Stimulated activated CD4-positive, alpha-beta T cell treated with anti-CD3 and anti-CD28 coated beads, Interleukin-4, amount 100 ng/mL, for 48 hours (primary cell): ENCODE data around the gene CRYGN.
A peak's percentile ranks its signal among the peaks of the same experiment; 100 is the strongest.

ENCODE experiments used
- DNase-seq, 2 donors: peaks; one replicate each; pipeline ENCODE4 v3.0.0-alpha.2; 2020; ENCODE audit warnings: low read depth in 2 of 2

Gene CRYGN

DNA sequence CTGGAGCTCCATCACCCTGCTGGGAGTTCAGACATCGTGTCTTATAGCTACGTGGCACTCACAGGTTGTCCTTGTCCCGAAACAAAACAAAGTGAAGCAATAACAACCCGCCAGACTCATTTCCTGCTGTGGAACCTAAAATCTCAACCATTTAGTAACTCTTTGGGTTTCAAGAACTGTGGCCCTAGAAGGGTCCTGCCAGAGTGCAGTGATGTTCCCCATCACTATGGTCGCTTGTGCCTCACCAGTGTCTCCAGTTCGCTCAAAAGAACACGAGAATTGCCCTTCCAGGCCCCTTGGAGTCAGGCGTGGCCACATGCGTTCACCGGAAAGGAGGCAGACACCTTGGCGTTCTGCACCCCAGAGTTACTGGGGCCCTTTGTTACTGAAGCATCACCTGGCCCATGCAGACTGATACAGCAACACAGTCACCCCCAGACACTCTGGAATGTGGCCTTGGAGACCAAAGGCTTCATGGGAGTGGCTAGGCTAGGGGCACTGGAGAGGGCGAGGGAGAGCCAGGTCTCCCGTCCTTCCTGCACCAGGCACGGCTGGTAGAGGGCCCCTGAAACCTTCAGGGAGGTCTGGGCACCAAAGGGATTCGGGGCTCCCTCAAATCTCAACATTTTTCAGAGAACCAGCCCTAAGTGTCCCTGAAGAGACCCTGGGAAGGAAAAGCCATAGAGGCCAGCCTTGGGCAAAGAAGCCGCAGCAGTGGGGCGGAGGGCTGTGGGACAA, 908 bp downstream of the CRYGN start:
- DNase-seq = no peak

DNA sequence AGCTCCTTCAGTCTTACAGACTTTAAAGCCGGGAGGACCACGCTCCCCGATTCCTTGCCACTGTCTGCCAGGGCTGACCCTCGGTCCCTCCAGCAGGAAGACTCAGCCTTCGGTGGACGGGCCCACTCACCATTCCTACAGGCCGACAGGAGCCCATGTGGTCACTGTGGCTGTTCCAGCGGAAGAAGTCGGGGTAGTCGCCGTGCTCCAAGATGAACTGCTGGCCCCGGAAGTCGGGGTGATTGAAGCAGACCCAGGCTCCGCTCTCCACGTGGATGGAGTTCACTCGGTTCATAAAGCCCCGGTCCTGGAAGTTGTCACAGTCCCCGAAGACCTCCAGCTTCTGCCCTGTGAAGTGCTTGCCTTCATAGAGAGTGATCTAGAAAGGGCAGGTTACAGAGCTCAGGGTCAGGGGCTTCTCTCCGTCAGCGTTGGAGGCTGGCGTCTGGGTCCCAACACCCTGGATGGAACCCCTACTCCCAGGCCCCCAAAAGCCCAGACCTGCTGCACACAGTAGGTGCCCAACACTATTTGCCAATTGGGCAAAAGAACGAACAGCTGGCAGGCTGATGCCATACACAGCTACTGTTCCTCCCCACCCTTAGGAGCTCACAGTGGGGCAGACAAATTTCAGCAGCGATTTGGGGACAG, 1.9 kb downstream of the CRYGN start:
- no peak for DNase-seq

GRCh38 chr7:151437159-151437553, 2.8 kb downstream of the CRYGN start:
- no peak for DNase-seq

- no peak for DNase-seq
Observed at GRCh38 chr7:151436446-151437158, 3.3 kb downstream of the CRYGN start.

DNA sequence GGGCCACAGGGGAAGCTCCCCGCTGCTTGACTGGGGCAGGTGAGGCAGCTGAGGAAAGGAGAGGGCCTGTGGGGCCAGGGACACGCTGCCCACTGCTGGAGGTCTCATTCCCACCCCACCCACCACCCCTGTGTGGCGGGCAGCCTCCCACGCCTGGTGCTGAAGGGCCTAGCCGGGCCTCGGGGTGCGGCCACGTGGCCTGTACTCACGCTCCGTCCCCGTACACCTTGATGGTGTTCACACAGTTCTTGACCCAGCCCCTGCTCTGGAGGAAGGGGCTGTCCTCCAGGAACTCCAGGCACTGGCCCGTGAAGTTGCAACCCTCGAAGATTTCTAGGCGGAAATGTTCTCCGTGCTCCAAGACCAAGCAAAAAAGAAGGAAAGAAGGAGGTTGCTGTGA, 4.0 kb downstream of the CRYGN start:
- no peak for DNase-seq

- no peak for DNase-seq
Observed at GRCh38 chr7:151435103-151435916, 4.6 kb downstream of the CRYGN start.

GRCh38 chr7:151434549-151434948, 5.4 kb downstream of the CRYGN start:
- no peak for DNase-seq

GRCh38 chr7:151433721-151434400, 6.1 kb downstream of the CRYGN start:
- DNase-seq = no peak

- DNase-seq = peak; percentile 49 to 56
Observed at GRCh38 chr7:151432658-151433521, 7.1 kb downstream of the CRYGN start.

- no peak for DNase-seq
Observed at GRCh38 chr7:151431768-151432311, 8.1 kb downstream of the CRYGN start.

DNA sequence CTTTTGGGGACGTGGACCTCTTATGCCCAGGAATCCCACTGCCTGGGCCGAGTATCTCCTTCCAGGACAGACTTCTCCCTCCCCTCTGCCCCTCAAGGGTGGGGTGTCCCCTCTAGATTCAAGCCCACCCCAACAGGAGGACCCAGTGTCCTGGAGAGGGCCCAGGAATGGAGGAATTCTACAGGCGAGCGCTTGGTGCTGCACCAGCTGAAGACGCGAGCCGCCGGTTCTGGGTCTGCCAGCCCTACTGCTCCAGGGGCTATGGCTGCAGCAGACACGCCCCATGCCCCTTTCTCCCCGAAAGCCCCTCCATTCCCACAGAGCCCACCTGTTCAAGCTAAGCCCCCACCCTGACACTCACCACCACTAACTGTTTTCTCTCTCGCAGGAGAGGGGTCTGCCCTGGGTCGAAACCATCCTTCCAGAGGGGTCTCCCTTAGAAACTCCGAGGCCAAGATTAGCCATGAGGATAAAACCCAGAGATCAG, 8.6 kb downstream of the CRYGN start:
- no peak for DNase-seq

GRCh38 chr7:151430391-151431205, 9.3 kb downstream of the CRYGN start:
- no peak for DNase-seq

- DNase-seq = no peak
Observed at GRCh38 chr7:151429560-151430331, 10.2 kb downstream of the CRYGN start.

GRCh38 chr7:151429237-151429559, 10.7 kb downstream of the CRYGN start:
- no peak for DNase-seq

DNA sequence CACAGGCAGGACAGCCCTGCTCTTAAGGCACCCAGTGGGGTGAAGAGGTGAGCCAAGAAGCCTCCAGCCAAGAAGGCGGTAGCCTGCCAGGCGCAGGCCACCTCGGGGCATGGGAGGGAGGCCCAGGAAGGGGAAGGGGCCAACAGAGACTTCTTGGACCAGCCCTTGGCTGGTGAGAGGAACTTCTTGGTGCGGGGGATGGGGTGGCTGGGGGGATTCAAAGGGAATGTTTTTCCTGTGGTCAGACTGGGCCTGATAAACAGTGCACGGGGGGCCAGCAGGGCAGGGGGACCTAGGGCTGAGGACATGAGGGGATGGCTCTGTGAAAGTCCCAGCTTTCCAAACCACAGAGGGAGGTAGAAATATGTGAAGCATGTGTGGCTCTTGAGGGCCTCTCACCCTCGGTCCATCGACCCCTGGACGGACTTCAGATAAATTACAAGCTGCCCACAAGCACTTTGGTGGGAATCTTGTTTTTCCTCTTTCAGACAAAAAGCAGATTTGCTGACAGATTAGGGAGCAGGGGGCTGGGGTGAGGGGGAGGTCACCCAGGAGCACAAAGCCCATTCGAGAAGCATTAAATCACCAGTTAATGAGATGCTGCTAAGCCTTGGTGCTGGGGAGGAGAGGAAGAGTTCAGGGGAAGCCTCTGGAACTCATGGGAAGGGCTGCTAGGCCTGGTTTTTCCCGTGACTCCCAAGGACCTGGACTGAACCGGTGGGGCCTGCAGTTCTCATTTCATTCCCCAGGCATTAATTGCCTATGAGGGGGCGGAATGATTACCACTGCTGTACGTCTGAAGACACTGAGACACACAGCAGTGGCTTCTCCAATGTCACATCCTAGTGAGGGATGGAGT, 11.3 kb downstream of the CRYGN start:
- no peak for DNase-seq

DNA sequence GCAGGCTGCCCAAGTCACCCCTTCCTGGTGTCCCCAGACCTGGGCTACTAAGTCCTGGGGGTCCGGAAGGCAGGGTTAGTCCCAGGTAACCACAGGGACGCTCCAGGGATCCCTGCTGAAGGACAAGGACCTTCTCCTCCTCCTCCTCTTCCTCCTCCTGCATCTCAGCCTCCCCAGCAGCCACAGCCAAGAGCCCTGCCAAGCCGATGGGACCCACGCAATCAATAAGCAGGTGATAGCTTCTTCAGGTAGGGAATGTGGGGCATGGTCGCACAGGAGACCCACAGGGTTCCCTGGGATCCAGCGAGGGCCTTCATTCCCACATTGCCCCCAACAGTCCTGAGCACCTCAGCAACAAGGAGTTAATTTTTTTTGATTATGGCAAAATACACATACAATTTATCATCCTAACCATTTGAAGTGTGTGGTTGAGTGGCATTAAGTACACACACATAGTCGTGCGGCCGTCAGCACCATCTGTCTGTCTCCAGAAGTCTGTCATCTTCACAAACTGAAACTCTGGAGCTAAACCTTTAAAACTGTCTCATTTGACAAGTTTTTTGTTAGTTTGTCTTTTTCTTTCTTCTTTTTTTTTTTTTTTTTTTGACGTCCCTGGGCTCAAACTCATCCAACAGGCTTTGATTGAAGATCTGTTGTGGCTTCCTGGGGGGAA, 12.1 kb downstream of the CRYGN start:
- no peak for DNase-seq
